Neuronal stem cell (in vitro differentiated cells): Measurements from ENCODE around the gene ZNF593.

ENCODE experiments used
- DNase-seq: peaks from one replicate; pipeline ENCODE4 v3.0.0-alpha.2; 2013; ENCODE audit warnings: low spot score
- H2AFZ ChIP-seq: one replicate; pipeline ENCODE4 v1.6.1; 2013; ENCODE audit warnings: mild to moderate bottlenecking, low read length, inconsistent platforms
- H2AK5ac ChIP-seq: 2 replicates; pipeline ENCODE4 v1.6.1; 2013; ENCODE audit warnings: low read depth, mild to moderate bottlenecking, inconsistent platforms, low read length, moderate library complexity, mixed read lengths
- H2BK120ac ChIP-seq: 2 replicates; pipeline ENCODE4 v1.6.1; 2013; ENCODE audit warnings: low read depth, mild to moderate bottlenecking, inconsistent platforms, low read length, moderate library complexity, mixed read lengths
- H2BK12ac ChIP-seq: one replicate; pipeline ENCODE4 v1.6.1; 2013; ENCODE audit warnings: low read length, inconsistent platforms
- H2BK15ac ChIP-seq: 2 replicates; pipeline ENCODE4 v1.6.1; 2013; ENCODE audit warnings: mild to moderate bottlenecking, low read length, inconsistent platforms, mixed read lengths
- H2BK5ac ChIP-seq: one replicate; pipeline ENCODE4 v1.6.1; 2013; ENCODE audit warnings: inconsistent platforms, mild to moderate bottlenecking, low read length, moderate library complexity
- H3K14ac ChIP-seq: one replicate; pipeline ENCODE4 v1.6.1; 2013; ENCODE audit warnings: low read length, inconsistent platforms
- H3K18ac ChIP-seq: 2 replicates; pipeline ENCODE4 v1.6.1; 2013; ENCODE audit warnings: low read length, inconsistent platforms
- H3K23ac ChIP-seq: 2 replicates; pipeline ENCODE4 v1.6.1; 2013; ENCODE audit warnings: low read depth, mild to moderate bottlenecking, mixed read lengths, low read length, inconsistent platforms; ENCODE audit not compliant: poor library complexity
- H3K27ac ChIP-seq: replicated peaks from 3 replicates; pipeline ENCODE4 v1.5.1; 2013; ENCODE audit warnings: low read length, inconsistent platforms
- H3K27me3 ChIP-seq, 3 experiments: 2 replicates each; pipeline ENCODE4 v1.6.1; 2013; ENCODE audit warnings: low read length in 3 of 3, mild to moderate bottlenecking in 2 of 3, inconsistent platforms in 1 of 3, low read depth in 1 of 3, mixed read lengths in 1 of 3, moderate library complexity in 1 of 3; ENCODE audit not compliant: control insufficient read depth in 3 of 3, insufficient read depth in 3 of 3
- H3K36me3 ChIP-seq, 2 donors: replicated peaks in 1 of 2; 2 replicates each; pipeline ENCODE4 v1.6.1; 2013; ENCODE audit warnings: low read length in 2 of 2; ENCODE audit not compliant: control insufficient read depth in 2 of 2, insufficient read depth in 2 of 2
- H3K4ac ChIP-seq: 2 replicates; pipeline ENCODE4 v1.6.1; 2013; ENCODE audit warnings: inconsistent platforms, mild to moderate bottlenecking, low read length, moderate library complexity
- H3K4me1 ChIP-seq, 2 donors: 1 replicate in 1 of 2; 2 replicates in 1 of 2; pipeline ENCODE4 v1.6.1; 2013; ENCODE audit warnings: low read length in 2 of 2, low read depth in 1 of 2; ENCODE audit not compliant: control insufficient read depth in 2 of 2, insufficient read depth in 1 of 2
- H3K4me2 ChIP-seq: one replicate; pipeline ENCODE4 v1.6.1; 2013; ENCODE audit warnings: mild to moderate bottlenecking, low read length, inconsistent platforms; ENCODE audit not compliant: insufficient read depth, poor library complexity, severe bottlenecking
- H3K4me3 ChIP-seq, 2 donors: 2 replicates each; pipeline ENCODE4 v1.5.1; 2013; ENCODE audit warnings: low read length in 2 of 2, mild to moderate bottlenecking in 2 of 2, inconsistent platforms in 1 of 2, moderate library complexity in 1 of 2
- H3K79me1 ChIP-seq: one replicate; pipeline ENCODE4 v1.6.1; 2013; ENCODE audit warnings: low read depth, mild to moderate bottlenecking, inconsistent platforms, low read length, moderate library complexity
- H3K9ac ChIP-seq: one replicate; pipeline ENCODE4 v1.6.1; 2013; ENCODE audit warnings: mild to moderate bottlenecking, low read depth, low read length, inconsistent platforms; ENCODE audit not compliant: poor library complexity
- H3K9me3 ChIP-seq, 2 donors: replicated peaks in 1 of 2; 2 replicates each; pipeline versions ENCODE3 to v1.6.1; 2013; ENCODE audit warnings: low read length in 2 of 2, mild to moderate bottlenecking in 2 of 2, inconsistent platforms in 1 of 2, low read depth in 1 of 2, mixed read lengths in 1 of 2, moderate library complexity in 1 of 2; ENCODE audit not compliant: control insufficient read depth in 2 of 2, insufficient read depth in 1 of 2
- H4K8ac ChIP-seq: one replicate; pipeline ENCODE4 v1.6.1; 2013; ENCODE audit warnings: low read depth, mild to moderate bottlenecking, inconsistent platforms, low read length, moderate library complexity
- H4K91ac ChIP-seq: one replicate; pipeline ENCODE4 v1.6.1; 2013; ENCODE audit warnings: low read length, low read depth, mild to moderate bottlenecking, inconsistent platforms; ENCODE audit not compliant: poor library complexity
- WGBS, 2 donors: extraction: QIAGEN DNeasy Blood & Tissue Kit; methylation state at CpG; one replicate each; pipeline ENCODE4 v1.1.7; 2013; ENCODE audit warnings: missing lambda C conversion rate in 2 of 2, mixed read lengths in 1 of 2; ENCODE audit not compliant: insufficient read length in 2 of 2, insufficient replicate concordance in 1 of 2; ENCODE audit errors: extremely low coverage in 2 of 2; 5-methylcytosine and 5-hydroxymethylcytosine counted together

ZNF593 gene

GRCh38 chr1:26197813-26198212 is 28.1 kb downstream of the ZNF593 start:
- Histone ChIP-seq H3K4me1 (peaks cover 3 to 9% of the 10 kb centered on the region in 2 donors), H2BK12ac (no peak overlapping the region), H3K36me3 (no peaks in the 10 kb centered on the region), H3K27me3 (peaks cover 0 to 27% (median 0%) of the 10 kb centered on the region in 3 experiments), H3K9me3 (no peaks in the 10 kb centered on the region), H2BK120ac (no peak overlapping the region), H3K4me3 (no peak overlapping the region), H3K4me2 (no peak overlapping the region), H2BK5ac (no peak overlapping the region), H3K4ac (no peak overlapping the region), H3K18ac (no peak overlapping the region), H3K23ac (no peak overlapping the region), H4K91ac (no peak overlapping the region), H2AFZ (no peak overlapping the region), H4K8ac (peak overlapping the region; percentile 76), H2BK15ac (no peak overlapping the region), H3K27ac (no peak overlapping the region), H3K9ac (no peak overlapping the region), H2AK5ac (no peak overlapping the region), H3K14ac (no peak overlapping the region), H3K79me1 (no peaks in the 10 kb centered on the region)
- DNase-seq, result no peak
- no CpG with 5 or more reads among the region's 11 CpGs for WGBS, 2 donors

- no peak overlapping the region for H3K23ac ChIP-seq
- H3K9me3 ChIP-seq, result no peaks in the 10 kb centered on the region
- peak overlapping the region; percentile 1 for H4K91ac ChIP-seq
- no peak overlapping the region for H3K27ac ChIP-seq
- H3K36me3 ChIP-seq, result no peaks in the 10 kb centered on the region
- H3K4me3 ChIP-seq, result no peak overlapping the region
- no CpG with 5 or more reads among the region's 5 CpGs for WGBS, 2 donors
- H3K4ac ChIP-seq, result no peak overlapping the region
- H4K8ac ChIP-seq, result no peak overlapping the region
- H3K27me3 ChIP-seq, result peaks cover 0 to 29% (median 0%) of the 10 kb centered on the region in 3 experiments
- no peak overlapping the region for H3K14ac ChIP-seq
- no peak overlapping the region for H2BK120ac ChIP-seq
- no peak overlapping the region for H2BK12ac ChIP-seq
- no peaks in the 10 kb centered on the region for H3K79me1 ChIP-seq
- no peak overlapping the region for H3K4me2 ChIP-seq
- H2BK5ac ChIP-seq, result no peak overlapping the region
- H2BK15ac ChIP-seq, result no peak overlapping the region
- H2AFZ ChIP-seq, result peak overlapping the region; percentile 74
- peaks cover 3 to 9% of the 10 kb centered on the region in 2 donors for H3K4me1 ChIP-seq
- DNase-seq, result no peak
- no peak overlapping the region for H2AK5ac ChIP-seq
- no peak overlapping the region for H3K18ac ChIP-seq
- no peak overlapping the region for H3K9ac ChIP-seq
Measured at GRCh38 chr1:26200413-26200812, 30.7 kb downstream of the ZNF593 start.

GRCh38 chr1:26203642-26204318 is 34.1 kb downstream of the ZNF593 start:
- Histone ChIP-seq H2AK5ac (peak overlapping the region; percentile 5), H3K79me1 (no peaks in the 10 kb centered on the region), H3K27ac (no peak overlapping the region), H3K9ac (no peak overlapping the region), H4K91ac (no peak overlapping the region), H4K8ac (no peak overlapping the region), H3K36me3 (no peaks in the 10 kb centered on the region), H3K4me3 (no peak overlapping the region), H3K18ac (peak overlapping the region; percentile 33), H2AFZ (no peak overlapping the region), H3K4me1 (peaks cover 3 to 9% of the 10 kb centered on the region in 2 donors), H2BK120ac (no peak overlapping the region), H3K4me2 (no peak overlapping the region), H2BK15ac (peak overlapping the region; percentile 15), H2BK12ac (no peak overlapping the region), H3K14ac (no peak overlapping the region), H2BK5ac (no peak overlapping the region), H3K27me3 (peaks cover 0 to 18% (median 0%) of the 10 kb centered on the region in 3 experiments), H3K9me3 (no peaks in the 10 kb centered on the region), H3K23ac (no peak overlapping the region), H3K4ac (no peak overlapping the region)
- no peak for DNase-seq
- WGBS, 2 donors, result no CpG with 5 or more reads among the region's 9 CpGs

- WGBS, 2 donors, result no CpG with 5 or more reads among the region's 5 CpGs
- peaks cover 0 to 3% of the 10 kb centered on the region in 2 donors for H3K4me1 ChIP-seq
- H3K4ac ChIP-seq, result no peak overlapping the region
- H3K18ac ChIP-seq, result no peak overlapping the region
- H2BK15ac ChIP-seq, result no peak overlapping the region
- no peak overlapping the region for H2AK5ac ChIP-seq
- H3K27me3 ChIP-seq, result peaks cover 0 to 13% (median 0%) of the 10 kb centered on the region in 3 experiments
- H4K91ac ChIP-seq, result no peak overlapping the region
- no peak overlapping the region for H3K14ac ChIP-seq
- H3K23ac ChIP-seq, result peak overlapping the region; percentile 50
- no peak overlapping the region for H2BK12ac ChIP-seq
- H3K27ac ChIP-seq, result no peak overlapping the region
- H4K8ac ChIP-seq, result no peak overlapping the region
- no peak overlapping the region for H2BK5ac ChIP-seq
- no peak overlapping the region for H2AFZ ChIP-seq
- H3K79me1 ChIP-seq, result no peaks in the 10 kb centered on the region
- H3K4me3 ChIP-seq, result no peak overlapping the region
- no peak overlapping the region for H3K9ac ChIP-seq
- H3K9me3 ChIP-seq, result no peaks in the 10 kb centered on the region
- H3K4me2 ChIP-seq, result no peak overlapping the region
- no peak overlapping the region for H2BK120ac ChIP-seq
- H3K36me3 ChIP-seq, result no peaks in the 10 kb centered on the region
- DNase-seq, result no peak
Measured at GRCh38 chr1:26210147-26210870, 40.6 kb downstream of the ZNF593 start.
